Caco-2 (cell line): Measurements from ENCODE around the gene TBL1X. TPM values are rescaled to one million over a fixed set of nuclear protein-coding genes. Genes with fewer than 3 reads are reported as not detected.

Experiments
- BruUV-seq: library from RNA; stranded (reverse); fragments of 400-500 nt; replicated peaks from 2 replicates; lab custom pipeline; 2021; lab: Mats Ljungman, UMichigan
- CTCF ChIA-PET: fragments of 300-600 bp; sonication (Branson Sonifier 250); formaldehyde crosslinking; loops from one replicate; lab custom pipeline; 2022; ENCODE audit warnings: antibody characterized with exemption; lab: Charles Lee
- POLR2A ChIA-PET: fragments of 300-600 bp; sonication (Branson Sonifier 250); formaldehyde crosslinking; loops from one replicate; lab custom pipeline; 2022; ENCODE audit warnings: antibody characterized with exemption; lab: Charles Lee
- DNase-seq, 2 experiments: peaks; one replicate each; pipeline versions ENCODE4 v3.0.0 to v3.0.0-alpha.2; 2020 to 2022
- H3K27me3 ChIP-seq: replicated peaks from 2 replicates; pipeline ENCODE4 v1.6.0; 2011; ENCODE audit warnings: low read length; ENCODE audit not compliant: control insufficient read depth, insufficient read depth
- H3K36me3 ChIP-seq: 2 replicates; pipeline ENCODE4 v1.5.1; 2011; ENCODE audit warnings: low read length; ENCODE audit not compliant: control insufficient read depth, insufficient read depth
- H3K4me1 ChIP-seq: fragments of 250-450 bp; sonication (Bioruptor Pico); 2 replicates; pipeline ENCODE4 v1.5.1; 2020; ENCODE audit warnings: mild to moderate bottlenecking
- H3K4me3 ChIP-seq: 2 replicates; pipeline ENCODE4 v1.5.1; 2011; ENCODE audit warnings: low read depth, mild to moderate bottlenecking, control low read depth, low read length
- H3K9me3 ChIP-seq: fragments of 250-450 bp; sonication (Bioruptor Pico); 2 replicates; pipeline ENCODE4 v1.5.1; 2020; ENCODE audit warnings: mild to moderate bottlenecking, moderate library complexity
- H3K27ac Mint-ChIP-seq: one replicate; pipeline ENCODE4 v1.8.0; 2022; ENCODE audit warnings: mixed read lengths; ENCODE audit not compliant: unreplicated experiment
- H3K27me3 Mint-ChIP-seq: one replicate; pipeline ENCODE4 v1.8.0; 2022; ENCODE audit warnings: mixed read lengths; ENCODE audit not compliant: insufficient read depth, unreplicated experiment
- H3K36me3 Mint-ChIP-seq: one replicate; pipeline ENCODE4 v1.8.0; 2022; ENCODE audit warnings: mild to moderate bottlenecking, mixed read lengths; ENCODE audit not compliant: insufficient read depth, unreplicated experiment
- H3K4me1 Mint-ChIP-seq: one replicate; pipeline ENCODE4 v1.8.0; 2022; ENCODE audit warnings: low read depth, mixed read lengths; ENCODE audit not compliant: unreplicated experiment
- H3K4me3 Mint-ChIP-seq: one replicate; pipeline ENCODE4 v1.8.0; 2022; ENCODE audit warnings: mild to moderate bottlenecking, moderate library complexity, mixed read lengths; ENCODE audit not compliant: unreplicated experiment
- H3K9me3 Mint-ChIP-seq: one replicate; pipeline ENCODE4 v1.8.0; 2022; ENCODE audit warnings: mixed read lengths; ENCODE audit not compliant: unreplicated experiment
- intact Hi-C: fragments of 100-400 bp; cut with micrococcal nuclease; formaldehyde crosslinking; loops from one replicate; pipeline ENCODE4 v1.10.0; 2022; ENCODE audit not compliant: unreplicated experiment
- total RNA-seq: library from RNA; stranded (reverse); gene quantifications from 2 replicates; pipeline ENCODE4 v1.2.3, GENCODE V29; 2022
- TF ChIP-seq, protein P1 (sequence below), 2 experiments: fragments of 200-600 bp in 1 of 2; IDR thresholded peaks; 1 replicate in 1 of 2; 2 replicates in 1 of 2; pipeline versions ENCODE4 v1.5.1 to v1.8.0; 2011 to 2022; ENCODE audit warnings: antibody characterized with exemption in 1 of 2, control low read depth in 1 of 2, inconsistent platforms in 1 of 2, low read depth in 1 of 2, low read length in 1 of 2, mild to moderate bottlenecking in 1 of 2, moderate library complexity in 1 of 2; ENCODE audit not compliant: insufficient read depth in 1 of 2, severe bottlenecking in 1 of 2, unreplicated experiment in 1 of 2

TBL1X gene
- total RNA-seq, 1 experiment from 2014 or later: 84.2 TPM

- peaks cover 8% of the 10 kb centered on the region for H3K9me3 Mint-ChIP-seq
- peaks cover 18% of the 10 kb centered on the region for H3K4me1 Mint-ChIP-seq
- Histone ChIP-seq H3K27me3 (no peaks in the 10 kb centered on the region), H3K36me3 (no peaks in the 10 kb centered on the region), H3K4me3 (no peak overlapping the region), H3K4me1 (no peaks in the 10 kb centered on the region), H3K9me3 (no peaks in the 10 kb centered on the region)
- POLR2A ChIA-PET: no interaction called here
- intact Hi-C loops: no loop called here
- H3K36me3 Mint-ChIP-seq: peaks cover 12% of the 10 kb centered on the region
- H3K4me3 Mint-ChIP-seq: no peak overlapping the region
- H3K27ac Mint-ChIP-seq: no peak overlapping the region
- CTCF ChIA-PET: no interaction called here
- no peaks in the 10 kb centered on the region for H3K27me3 Mint-ChIP-seq
- TF ChIP-seq, protein P1, sequence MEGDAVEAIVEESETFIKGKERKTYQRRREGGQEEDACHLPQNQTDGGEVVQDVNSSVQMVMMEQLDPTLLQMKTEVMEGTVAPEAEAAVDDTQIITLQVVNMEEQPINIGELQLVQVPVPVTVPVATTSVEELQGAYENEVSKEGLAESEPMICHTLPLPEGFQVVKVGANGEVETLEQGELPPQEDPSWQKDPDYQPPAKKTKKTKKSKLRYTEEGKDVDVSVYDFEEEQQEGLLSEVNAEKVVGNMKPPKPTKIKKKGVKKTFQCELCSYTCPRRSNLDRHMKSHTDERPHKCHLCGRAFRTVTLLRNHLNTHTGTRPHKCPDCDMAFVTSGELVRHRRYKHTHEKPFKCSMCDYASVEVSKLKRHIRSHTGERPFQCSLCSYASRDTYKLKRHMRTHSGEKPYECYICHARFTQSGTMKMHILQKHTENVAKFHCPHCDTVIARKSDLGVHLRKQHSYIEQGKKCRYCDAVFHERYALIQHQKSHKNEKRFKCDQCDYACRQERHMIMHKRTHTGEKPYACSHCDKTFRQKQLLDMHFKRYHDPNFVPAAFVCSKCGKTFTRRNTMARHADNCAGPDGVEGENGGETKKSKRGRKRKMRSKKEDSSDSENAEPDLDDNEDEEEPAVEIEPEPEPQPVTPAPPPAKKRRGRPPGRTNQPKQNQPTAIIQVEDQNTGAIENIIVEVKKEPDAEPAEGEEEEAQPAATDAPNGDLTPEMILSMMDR (IDR thresholded peaks at IDR 0.05; ENCODE audit: insufficient read depth in 1 of 2, low read depth in 1 of 2, low read length in 1 of 2, severe bottlenecking in 1 of 2, unreplicated experiment in 1 of 2): no peak
- DNase-seq: no peak
- no TSS peak for BruUV-seq
Observed at GRCh38 chrX:9747644-9748043, 282.8 kb downstream of the TBL1X start.

DNA sequence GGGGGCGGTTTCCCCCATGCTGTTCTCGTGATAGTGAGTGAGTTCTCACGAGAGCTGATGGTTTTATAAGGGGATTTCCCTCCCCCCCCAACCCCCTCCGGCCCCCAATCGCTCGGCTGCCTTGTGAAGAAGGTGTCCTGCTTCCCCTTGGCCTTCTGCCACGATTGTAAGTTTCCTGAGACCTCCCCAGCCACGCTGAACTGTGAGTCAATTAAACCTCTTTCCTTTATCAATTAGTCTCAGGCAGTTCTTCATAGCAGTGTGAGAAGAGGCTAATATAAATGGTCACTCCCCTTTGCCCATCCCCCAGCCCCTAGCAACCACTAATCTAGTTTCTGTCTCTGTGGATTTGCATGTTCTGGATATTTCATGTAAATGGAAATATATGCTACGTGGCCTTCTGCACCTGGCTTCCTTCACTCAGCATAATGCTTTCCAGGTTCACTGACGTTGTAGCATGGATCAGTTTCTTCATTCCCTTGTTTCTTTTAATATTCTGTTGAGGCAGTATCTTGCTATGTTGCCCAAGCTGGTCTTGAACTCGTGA, 284.4 kb downstream of the TBL1X start:
- no peaks in the 10 kb centered on the region for H3K36me3 ChIP-seq
- H3K27ac Mint-ChIP-seq: no peak overlapping the region
- peaks cover 8% of the 10 kb centered on the region for H3K9me3 Mint-ChIP-seq

GRCh38 chrX:9757366-9757765, 292.5 kb downstream of the TBL1X start:
- no peak for DNase-seq
- H3K27me3 Mint-ChIP-seq: no peaks in the 10 kb centered on the region
- no peak overlapping the region for H3K27ac Mint-ChIP-seq
- no peaks in the 10 kb centered on the region for H3K4me1 ChIP-seq
- BruUV-seq: no TSS peak
- ChIA-PET POLR2A (no interaction called here), CTCF (no interaction called here)
- no peaks in the 10 kb centered on the region for H3K9me3 ChIP-seq
- H3K9me3 Mint-ChIP-seq: no peaks in the 10 kb centered on the region
- no peaks in the 10 kb centered on the region for H3K27me3 ChIP-seq
- no peaks in the 10 kb centered on the region for H3K36me3 Mint-ChIP-seq
- H3K4me3 ChIP-seq: no peak overlapping the region
- intact Hi-C loops: no loop called here
- TF ChIP-seq, protein P1 (IDR thresholded peaks at IDR 0.05; ENCODE audit: insufficient read depth in 1 of 2, low read depth in 1 of 2, low read length in 1 of 2, severe bottlenecking in 1 of 2, unreplicated experiment in 1 of 2): no peak
- no peaks in the 10 kb centered on the region for H3K36me3 ChIP-seq
- H3K4me3 Mint-ChIP-seq: no peak overlapping the region
- H3K4me1 Mint-ChIP-seq: no peaks in the 10 kb centered on the region

More for the DNA sequence above, 284.4 kb downstream of the TBL1X start:
- H3K4me3 ChIP-seq: no peak overlapping the region
- TF ChIP-seq, protein P1 (IDR thresholded peaks at IDR 0.05; ENCODE audit: insufficient read depth in 1 of 2, low read depth in 1 of 2, low read length in 1 of 2, severe bottlenecking in 1 of 2, unreplicated experiment in 1 of 2): no peak
- no peak for DNase-seq
- Mint-ChIP-seq H3K36me3 (peaks cover 12% of the 10 kb centered on the region), H3K4me3 (no peak overlapping the region), H3K27me3 (no peaks in the 10 kb centered on the region), H3K4me1 (peaks cover 18% of the 10 kb centered on the region)
- H3K4me1 ChIP-seq: no peaks in the 10 kb centered on the region
- no TSS peak for BruUV-seq
- H3K27me3 ChIP-seq: no peaks in the 10 kb centered on the region
- ChIA-PET CTCF (no interaction called here), POLR2A (no interaction called here)
- intact Hi-C loops: no loop called here
- no peaks in the 10 kb centered on the region for H3K9me3 ChIP-seq
